B cell (primary cell): ENCODE measurements around the gene PTMS. TPM values are rescaled to one million over a fixed set of nuclear protein-coding genes. Genes with fewer than 3 reads are reported as not detected.

Source experiments
- ATAC-seq: fragments of 200-7000 bp; cut with Tn5 transposase; one replicate; pipeline ENCODE4 v1.10.0; 2021; ENCODE audit warnings: low read depth, mild to moderate bottlenecking, moderate number of reproducible peaks, moderate library complexity
- CTCF ChIA-PET: fragments of 350-600 bp; sonication (Branson Sonifier 250); formaldehyde crosslinking; loops from one replicate; lab custom pipeline; 2021; ENCODE audit warnings: antibody characterized with exemption, inconsistent platforms; lab: Charles Lee
- POLR2A ChIA-PET: fragments of 350-600 bp; sonication (Branson Sonifier 250); formaldehyde crosslinking; loops from one replicate; lab custom pipeline; 2021; ENCODE audit warnings: antibody characterized with exemption; lab: Charles Lee
- DNase-seq: peaks from one replicate; pipeline ENCODE4 v3.0.0; 2013
- H2AFZ ChIP-seq: 2 replicates; pipeline ENCODE4 v1.6.1; 2012; ENCODE audit warnings: mild to moderate bottlenecking, low read depth, low read length; ENCODE audit not compliant: insufficient read depth, poor library complexity, severe bottlenecking
- H3K27ac ChIP-seq, 2 donors: 1 replicate in 1 of 2; 2 replicates in 1 of 2; pipeline ENCODE4 v1.5.1; 2012 to 2013; ENCODE audit warnings: low read length in 2 of 2, mild to moderate bottlenecking in 2 of 2, moderate library complexity in 1 of 2
- H3K27me3 ChIP-seq, 4 experiments: fragments of 200-600 bp in 1 of 4; sonication (generic) in 1 of 4; replicated peaks in 1 of 4; 1 replicate in 2 of 4; 2 replicates in 2 of 4; pipeline versions ENCODE4 v1.6.1 to v1.7.0; 2013 to 2016; ENCODE audit warnings: low read length in 3 of 4, mild to moderate bottlenecking in 2 of 4, mixed read lengths in 1 of 4, moderate library complexity in 1 of 4; ENCODE audit not compliant: insufficient read depth in 4 of 4, control insufficient read depth in 3 of 4; ENCODE audit errors: control extremely low read depth in 1 of 4
- H3K36me3 ChIP-seq, 2 experiments: replicated peaks in 1 of 2; 1 replicate in 1 of 2; 2 replicates in 1 of 2; pipeline versions ENCODE4 v1.6.1 to v1.7.1; 2013; ENCODE audit warnings: low read length in 1 of 2; ENCODE audit not compliant: insufficient read depth in 2 of 2, control insufficient read depth in 1 of 2; ENCODE audit errors: control extremely low read depth in 1 of 2, extremely low read depth in 1 of 2
- H3K4me1 ChIP-seq, 2 donors: fragments of 200-600 bp in 1 of 2; sonication (generic) in 1 of 2; 1 replicate in 1 of 2; 2 replicates in 1 of 2; pipeline versions ENCODE4 v1.5.1 to v1.6.1; 2013 to 2017; ENCODE audit warnings: low read length in 2 of 2; ENCODE audit not compliant: control insufficient read depth in 2 of 2, insufficient read depth in 2 of 2
- H3K4me2 ChIP-seq: replicated peaks from 2 replicates; pipeline ENCODE3; 2012; ENCODE audit warnings: mild to moderate bottlenecking, low read depth, low read length; ENCODE audit not compliant: poor library complexity, severe bottlenecking
- H3K4me3 ChIP-seq, 5 experiments: fragments of 200-600 bp in 1 of 5; sonication (generic) in 1 of 5; 1 replicate in 3 of 5; 2 replicates in 2 of 5; pipeline versions ENCODE4 v1.5.1 to v1.7.0; 2011 to 2016; ENCODE audit warnings: low read length in 4 of 5, mild to moderate bottlenecking in 4 of 5, low read depth in 2 of 5, control low read depth in 1 of 5, moderate library complexity in 1 of 5; ENCODE audit not compliant: insufficient read depth in 1 of 5; ENCODE audit errors: control extremely low read depth in 1 of 5, extremely low read depth in 1 of 5
- H3K79me2 ChIP-seq: fragments of 200-600 bp; sonication (generic); one replicate; pipeline ENCODE4 v1.6.0; 2016; ENCODE audit warnings: low read length; ENCODE audit not compliant: control insufficient read depth, insufficient read depth
- H3K9ac ChIP-seq: fragments of 200-600 bp; sonication (generic); 2 replicates; pipeline ENCODE4 v1.6.1; 2017; ENCODE audit warnings: mild to moderate bottlenecking, low read length, moderate library complexity
- H3K9me3 ChIP-seq, 3 donors: one replicate each; pipeline versions ENCODE4 v1.6.1 to v1.7.1; 2013; ENCODE audit warnings: low read length in 2 of 3; ENCODE audit not compliant: control insufficient read depth in 2 of 3, insufficient read depth in 1 of 3; ENCODE audit errors: control extremely low read depth in 1 of 3
- H4K20me1 ChIP-seq: 2 replicates; pipeline ENCODE4 v1.6.0; 2012; ENCODE audit warnings: mild to moderate bottlenecking, low read length; ENCODE audit not compliant: insufficient read depth, control insufficient read depth, poor library complexity, severe bottlenecking
- H3K27ac Mint-ChIP-seq: one replicate; pipeline ENCODE4 v1.8.0; 2021; ENCODE audit warnings: mixed read lengths
- H3K27me3 Mint-ChIP-seq: one replicate; pipeline ENCODE4 v1.8.0; 2021; ENCODE audit warnings: mixed read lengths
- H3K4me1 Mint-ChIP-seq: one replicate; pipeline ENCODE4 v1.8.0; 2021; ENCODE audit warnings: mixed read lengths
- H3K4me3 Mint-ChIP-seq: one replicate; pipeline ENCODE4 v1.8.0; 2021; ENCODE audit warnings: mixed read lengths
- H3K9me3 Mint-ChIP-seq: one replicate; pipeline ENCODE4 v1.8.0; 2022; ENCODE audit warnings: mixed read lengths; ENCODE audit not compliant: insufficient read depth
- CTCF ChIP-seq: fragments of 200-600 bp; IDR thresholded peaks from one replicate; pipeline ENCODE4 v1.8.0; 2022; ENCODE audit warnings: antibody characterized with exemption, mild to moderate bottlenecking
- EZH2 ChIP-seq: IDR thresholded peaks from 2 replicates; pipeline ENCODE4 v1.6.1; 2012; ENCODE audit warnings: borderline replicate concordance, low read depth, mild to moderate bottlenecking, moderate library complexity, low read length; ENCODE audit not compliant: insufficient read depth, poor library complexity, severe bottlenecking
- WGBS: methylation state at CpG from one replicate; pipeline ENCODE4 v1.1.5; 2013; ENCODE audit warnings: missing lambda C conversion rate; ENCODE audit not compliant: insufficient coverage; 5-methylcytosine and 5-hydroxymethylcytosine counted together
- intact Hi-C: fragments of 100-400 bp; cut with micrococcal nuclease; formaldehyde crosslinking; loops from one replicate; pipeline ENCODE4 v1.10.0; 2022
- polyA plus RNA-seq: library from polyadenylated mRNA; depleted of rRNA; stranded (reverse); fragments of >200 nt; gene quantifications from 2 replicates; pipeline ENCODE4 v1.2.3, GENCODE V29; 2012
- total RNA-seq, 2 donors: library from RNA; stranded (reverse); fragments of 120-200 nt in 1 of 2; gene quantifications; 1 replicate in 1 of 2; 2 replicates in 1 of 2; pipeline versions ENCODE4 v1.2.3 to v1.2.4, GENCODE V29; 2013 to 2022

Gene PTMS
- total and polyA plus RNA-seq, 2 donors (not counting 1 experiment from before 2014, with no cell fraction given) = 1.0 to 2.1 TPM

DNA sequence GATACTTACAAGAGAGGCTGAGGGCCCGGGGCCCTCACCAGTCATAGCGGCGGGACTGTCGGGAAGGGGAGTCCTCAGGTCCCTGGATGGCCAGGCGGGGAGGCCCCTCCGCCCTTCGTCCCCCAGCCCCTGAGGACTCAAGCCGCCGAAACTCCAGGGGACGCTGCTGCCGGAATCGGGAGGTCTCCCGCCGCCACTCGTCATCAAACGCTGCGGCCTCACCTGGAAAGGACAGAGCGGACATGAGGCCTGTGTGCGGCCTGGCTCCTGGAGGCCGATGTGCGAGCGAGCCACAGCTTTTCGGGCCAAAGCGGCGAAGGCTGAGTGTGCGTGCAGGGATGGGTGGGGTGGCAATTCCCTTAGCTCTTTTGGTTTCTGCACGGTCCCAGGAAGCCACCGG lies 17.4 kb upstream of the PTMS start:
- CTCF ChIA-PET = no interaction called here
- H3K4me1 Mint-ChIP-seq = peaks cover 39% of the 10 kb centered on the region
- H3K9me3 ChIP-seq = peaks cover 0 to 5% (median 0%) of the 10 kb centered on the region in 3 donors
- WGBS = 96% methylated on average over 18 of the region's 28 CpGs
- H4K20me1 ChIP-seq = no peaks in the 10 kb centered on the region
- no peak overlapping the region for H3K9ac ChIP-seq
- H3K27me3 Mint-ChIP-seq = no peaks in the 10 kb centered on the region
- peaks cover 27% of the 10 kb centered on the region in 2 donors for H3K4me1 ChIP-seq
- H3K27me3 ChIP-seq = no peaks in the 10 kb centered on the region
- peaks cover 10% of the 10 kb centered on the region for H3K79me2 ChIP-seq
- no peak overlapping the region for H3K27ac ChIP-seq
- no peak overlapping the region for H2AFZ ChIP-seq
- intact Hi-C loops = no loop called here
- H3K4me2 ChIP-seq = no peak overlapping the region
- POLR2A ChIA-PET = no interaction called here
- no peak overlapping the region for H3K27ac Mint-ChIP-seq
- no peak for DNase-seq
- H3K9me3 Mint-ChIP-seq = no peaks in the 10 kb centered on the region
- H3K4me3 ChIP-seq = no peak overlapping the region
- ATAC-seq = no peak
- TF ChIP-seq EZH2 (no peak), CTCF (no peak)
- H3K36me3 ChIP-seq = peaks cover 1 to 50% of the 10 kb centered on the region in 2 experiments
- H3K4me3 Mint-ChIP-seq = no peak overlapping the region

DNA sequence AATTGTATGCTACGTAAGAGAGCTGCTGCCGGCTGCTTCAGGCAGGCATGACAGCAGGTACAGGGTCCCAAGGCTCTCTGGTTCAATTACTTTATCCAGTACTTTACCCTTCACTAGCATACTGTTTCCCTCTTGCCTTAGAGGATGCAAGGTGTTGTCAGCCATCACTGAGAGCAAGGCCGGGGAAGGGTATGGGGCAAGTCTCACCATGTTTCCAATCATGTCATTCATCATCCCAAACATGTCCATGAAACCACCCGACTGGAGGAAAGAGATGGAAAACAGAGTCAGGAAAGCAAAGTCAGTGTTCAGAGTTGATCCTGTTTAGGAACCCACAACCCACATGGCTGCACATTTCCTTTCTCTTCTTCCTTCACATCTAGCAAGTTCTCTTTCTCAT lies 15.7 kb upstream of the PTMS start:
- Histone ChIP-seq H4K20me1 (no peaks in the 10 kb centered on the region), H3K27me3 (no peaks in the 10 kb centered on the region), H3K9ac (no peak overlapping the region), H3K36me3 (peaks cover 1 to 50% of the 10 kb centered on the region in 2 experiments), H3K4me2 (no peak overlapping the region), H3K4me1 (peaks cover 22 to 23% of the 10 kb centered on the region in 2 donors), H3K27ac (no peak overlapping the region), H3K4me3 (no peak overlapping the region), H3K79me2 (peaks cover 10% of the 10 kb centered on the region), H3K9me3 (no peaks in the 10 kb centered on the region), H2AFZ (no peak overlapping the region)
- TF ChIP-seq EZH2 = no peak
- TF ChIP-seq CTCF = no peak
- Mint-ChIP-seq H3K9me3 (no peaks in the 10 kb centered on the region), H3K4me1 (peaks cover 31% of the 10 kb centered on the region), H3K4me3 (no peak overlapping the region), H3K27me3 (no peaks in the 10 kb centered on the region), H3K27ac (no peak overlapping the region)
- WGBS = 93% methylated on average over 3 of the region's 4 CpGs
- CTCF ChIA-PET = no interaction called here
- DNase-seq = no peak
- POLR2A ChIA-PET = no interaction called here
- ATAC-seq = no peak
- intact Hi-C loops = no loop called here
